Stimulated activated CD4-positive, alpha-beta T cell treated with anti-CD3 and anti-CD28 coated beads, Interleukin-2, amount 100 ng/mL, for 48 hours (primary cell): ENCODE measurements around the gene LAMP1.
"Not testable (repeated sequence)": the region's sequence is repeated elsewhere in the genome, so short reads cannot be mapped to it uniquely, and the experiment has no call there.

Source experiments
- DNase-seq, 2 donors: peaks; one replicate each; pipeline ENCODE4 v3.0.0-alpha.2; 2020

Gene LAMP1

GRCh38 chr13:113298043-113298945 is 1.3 kb downstream of the LAMP1 start:
- no peak for DNase-seq

- DNase-seq = no peak
These were observed 2.9 kb downstream of the LAMP1 start for GRCh38 chr13:113299951-113300350.

GRCh38 chr13:113302986-113303385 is 5.9 kb downstream of the LAMP1 start:
- no peak for DNase-seq

- DNase-seq = no peak
These were observed 7.1 kb downstream of the LAMP1 start for GRCh38 chr13:113304121-113304520.

- no peak for DNase-seq
These were observed 8.2 kb downstream of the LAMP1 start for GRCh38 chr13:113305208-113305607.

- DNase-seq = no peak
These were observed 10.5 kb downstream of the LAMP1 start for GRCh38 chr13:113307491-113307890.

GRCh38 chr13:113309473-113309872 is 12.4 kb downstream of the LAMP1 start:
- DNase-seq = no peak

GRCh38 chr13:113314112-113314511 is 17.1 kb downstream of the LAMP1 start:
- DNase-seq = not testable (repeated sequence)

GRCh38 chr13:113314895-113315470 is 17.9 kb downstream of the LAMP1 start:
- DNase-seq = not testable (repeated sequence)

GRCh38 chr13:113315992-113316391 is 19.0 kb downstream of the LAMP1 start:
- DNase-seq = no peak

GRCh38 chr13:113317031-113317430 is 20.0 kb downstream of the LAMP1 start:
- DNase-seq = no peak

GRCh38 chr13:113318956-113319355 is 21.9 kb downstream of the LAMP1 start:
- no peak for DNase-seq

- no peak for DNase-seq
These were observed 22.3 kb downstream of the LAMP1 start for GRCh38 chr13:113319371-113319770.

GRCh38 chr13:113320226-113320875 is 23.3 kb downstream of the LAMP1 start:
- no peak for DNase-seq

GRCh38 chr13:113321546-113321945 is 24.5 kb downstream of the LAMP1 start:
- no peak for DNase-seq

GRCh38 chr13:113322043-113322461 is 25.0 kb downstream of the LAMP1 start:
- no peak for DNase-seq

GRCh38 chr13:113322890-113323651 is 26.0 kb downstream of the LAMP1 start:
- DNase-seq = no peak

- DNase-seq = no peak
These were observed 26.8 kb downstream of the LAMP1 start for GRCh38 chr13:113323869-113324268.

GRCh38 chr13:113324398-113324797 is 27.4 kb downstream of the LAMP1 start:
- DNase-seq = no peak

GRCh38 chr13:113325779-113326178 is 28.7 kb downstream of the LAMP1 start:
- no peak for DNase-seq

- no peak for DNase-seq
These were observed 30.3 kb downstream of the LAMP1 start for GRCh38 chr13:113327391-113327765.

GRCh38 chr13:113327766-113328471 is 30.9 kb downstream of the LAMP1 start:
- no peak for DNase-seq
